IMR-90 (cell line): Measurements from ENCODE around the gene PEX7. TPM values are rescaled to one million over a fixed set of nuclear protein-coding genes. Genes with fewer than 3 reads are reported as not detected.

Source experiments
- ATAC-seq: fragments of 200-7000 bp; cut with Tn5 transposase; 2 replicates; pipeline ENCODE4 v1.9.1; 2020; ENCODE audit warnings: low read depth, mild to moderate bottlenecking, moderate library complexity
- BruUV-seq: library from RNA; stranded (reverse); fragments of 400-500 nt; replicated peaks from 2 replicates; lab custom pipeline; 2021; lab: Mats Ljungman, UMichigan
- CTCF ChIA-PET: fragments of 300-600 bp; formaldehyde crosslinking; extraction: SDS; loops from one replicate; lab custom pipeline; 2021; ENCODE audit warnings: antibody characterized with exemption; lab: Yijun Ruan, JAX
- POLR2A ChIA-PET: fragments of 300-600 bp; sonication (Branson Sonifier 250); formaldehyde crosslinking; loops from one replicate; lab custom pipeline; 2022; ENCODE audit warnings: antibody characterized with exemption; ENCODE audit not compliant: unreplicated experiment; lab: Charles Lee
- DNase-seq: peaks from one replicate; pipeline ENCODE4 v3.0.0; 2013
- H2AFZ ChIP-seq: replicated peaks from 2 replicates; pipeline ENCODE3; 2013; ENCODE audit warnings: low read length, mild to moderate bottlenecking; ENCODE audit not compliant: poor library complexity
- H2AK5ac ChIP-seq: 2 replicates; pipeline ENCODE4 v1.6.1; 2013; ENCODE audit warnings: low read depth, low read length, inconsistent platforms
- H2AK9ac ChIP-seq: replicated peaks from 2 replicates; pipeline ENCODE3; 2013; ENCODE audit warnings: mild to moderate bottlenecking, low read depth, low read length, moderate library complexity; ENCODE audit not compliant: poor library complexity
- H2BK120ac ChIP-seq: 2 replicates; pipeline ENCODE4 v1.6.1; 2013; ENCODE audit warnings: low read depth, low read length, inconsistent platforms
- H2BK15ac ChIP-seq: 3 replicates; pipeline ENCODE4 v1.6.1; 2013; ENCODE audit warnings: low read depth, low read length, inconsistent platforms
- H2BK20ac ChIP-seq: 2 replicates; pipeline ENCODE4 v1.6.1; 2013; ENCODE audit warnings: low read depth, mild to moderate bottlenecking, inconsistent platforms, low read length, moderate library complexity
- H2BK5ac ChIP-seq: 2 replicates; pipeline ENCODE4 v1.6.1; 2013; ENCODE audit warnings: mild to moderate bottlenecking, low read depth, low read length, inconsistent platforms; ENCODE audit not compliant: poor library complexity, severe bottlenecking
- H3K14ac ChIP-seq: replicated peaks from 2 replicates; pipeline ENCODE4 v1.6.1; 2013; ENCODE audit warnings: low read depth, low read length, inconsistent platforms
- H3K18ac ChIP-seq: 2 replicates; pipeline ENCODE4 v1.6.1; 2013; ENCODE audit warnings: low read depth, low read length, control low read depth
- H3K23ac ChIP-seq: 2 replicates; pipeline ENCODE4 v1.6.1; 2013; ENCODE audit warnings: low read depth, low read length, inconsistent platforms
- H3K27ac ChIP-seq: 2 replicates; pipeline ENCODE4 v1.5.1; 2013; ENCODE audit warnings: mild to moderate bottlenecking, control low read depth, low read length; ENCODE audit not compliant: insufficient read depth
- H3K27me3 ChIP-seq: 2 replicates; pipeline ENCODE4 v1.6.1; 2013; ENCODE audit warnings: low read length; ENCODE audit not compliant: control insufficient read depth, insufficient read depth
- H3K36me3 ChIP-seq: 2 replicates; pipeline ENCODE4 v1.6.1; 2013; ENCODE audit warnings: low read length, mixed read lengths; ENCODE audit not compliant: control insufficient read depth, insufficient read depth
- H3K4ac ChIP-seq: 2 replicates; pipeline ENCODE4 v1.6.1; 2013; ENCODE audit warnings: low read depth, low read length, inconsistent platforms
- H3K4me1 ChIP-seq: 2 replicates; pipeline ENCODE4 v1.6.1; 2013; ENCODE audit warnings: low read length, mixed read lengths; ENCODE audit not compliant: control insufficient read depth, insufficient read depth
- H3K4me2 ChIP-seq: 2 replicates; pipeline ENCODE4 v1.6.1; 2013; ENCODE audit warnings: low read depth, mild to moderate bottlenecking, control low read depth, low read length, moderate library complexity
- H3K4me3 ChIP-seq: 2 replicates; pipeline ENCODE4 v1.5.1; 2013; ENCODE audit warnings: low read depth, mild to moderate bottlenecking, control low read depth, low read length, moderate library complexity; ENCODE audit not compliant: insufficient read depth
- H3K56ac ChIP-seq: 2 replicates; pipeline ENCODE4 v1.6.1; 2013; ENCODE audit warnings: low read length, inconsistent platforms; ENCODE audit not compliant: insufficient read depth; ENCODE audit errors: extremely low read depth
- H3K79me1 ChIP-seq, 2 experiments: 2 replicates each; pipeline ENCODE4 v1.6.1; 2013; ENCODE audit warnings: low read length in 2 of 2, inconsistent platforms in 1 of 2, low read depth in 1 of 2
- H3K9ac ChIP-seq: 2 replicates; pipeline ENCODE4 v1.6.1; 2013; ENCODE audit warnings: low read depth, low read length, control low read depth
- H3K9me1 ChIP-seq: 2 replicates; pipeline ENCODE4 v1.6.1; 2013; ENCODE audit warnings: low read length, inconsistent platforms; ENCODE audit not compliant: insufficient read depth
- H3K9me3 ChIP-seq: 2 replicates; pipeline ENCODE4 v1.6.1; 2013; ENCODE audit warnings: low read length; ENCODE audit not compliant: control insufficient read depth, insufficient read depth
- H4K20me1 ChIP-seq: 2 replicates; pipeline ENCODE4 v1.6.1; 2013; ENCODE audit warnings: low read length, inconsistent platforms; ENCODE audit not compliant: insufficient read depth
- H4K5ac ChIP-seq: 2 replicates; pipeline ENCODE4 v1.6.1; 2013; ENCODE audit warnings: mild to moderate bottlenecking, low read depth, low read length, control low read depth
- H4K8ac ChIP-seq, 2 experiments: 2 replicates each; pipeline ENCODE4 v1.6.1; 2013; ENCODE audit warnings: low read depth in 2 of 2, low read length in 2 of 2, control low read depth in 1 of 2, inconsistent platforms in 1 of 2
- H4K91ac ChIP-seq: 2 replicates; pipeline ENCODE4 v1.6.1; 2013; ENCODE audit warnings: low read depth, low read length, inconsistent platforms; ENCODE audit not compliant: insufficient read depth
- MAZ ChIP-seq: IDR thresholded peaks from 2 replicates; pipeline ENCODE4 v1.6.1; 2012; ENCODE audit warnings: low read depth, mild to moderate bottlenecking, low read length, improper control_type of control experiment, moderate library complexity, borderline replicate concordance
- MXI1 ChIP-seq: IDR thresholded peaks from 2 replicates; pipeline ENCODE4 v1.6.1; 2012; ENCODE audit warnings: low read depth, mild to moderate bottlenecking, low read length, moderate library complexity, borderline replicate concordance
- WGBS, 2 experiments: methylation state at CpG; one replicate each; pipeline versions ENCODE4 v1.1.5 to v1.1.7; 2013; ENCODE audit warnings: missing lambda C conversion rate in 2 of 2; ENCODE audit not compliant: insufficient read length in 1 of 2; ENCODE audit errors: extremely low coverage in 2 of 2; 5-methylcytosine and 5-hydroxymethylcytosine counted together
- dilution Hi-C: fragments of 300-500 bp; cut with HindIII; formaldehyde crosslinking; loops from one replicate; pipeline ENCODE4 v1.14.3; 2018; ENCODE audit warnings: low sequenced_read_pairs; ENCODE audit not compliant: unreplicated experiment
- in situ Hi-C: fragments of 300-500 bp; cut with MboI; formaldehyde crosslinking; loops from 3 replicates; pipeline ENCODE4 v1.14.3; 2019; ENCODE audit warnings: low sequenced_read_pairs, inconsistent platforms, mixed read lengths
- intact Hi-C: fragments of 100-400 bp; cut with micrococcal nuclease; formaldehyde crosslinking; loops from 2 replicates; pipeline ENCODE4 v1.10.0; 2022
- polyA plus RNA-seq, 3 experiments: library from polyadenylated mRNA; depleted of rRNA; stranded (reverse); fragments of >200 nt; gene quantifications; 2 replicates each; pipeline ENCODE4 v1.2.3, GENCODE V29; 2012; ENCODE audit warnings: low replicate concordance in 1 of 3
- total RNA-seq: library from RNA; depleted of rRNA; stranded (reverse); fragments of >200 nt; gene quantifications from 2 replicates; pipeline ENCODE4 v1.2.3, GENCODE V29; 2012

PEX7 gene
- total and polyA plus RNA-seq, 2 of the 4 experiments (the other 2 are of a cell fraction): 5.4 to 7.0 TPM

DNA sequence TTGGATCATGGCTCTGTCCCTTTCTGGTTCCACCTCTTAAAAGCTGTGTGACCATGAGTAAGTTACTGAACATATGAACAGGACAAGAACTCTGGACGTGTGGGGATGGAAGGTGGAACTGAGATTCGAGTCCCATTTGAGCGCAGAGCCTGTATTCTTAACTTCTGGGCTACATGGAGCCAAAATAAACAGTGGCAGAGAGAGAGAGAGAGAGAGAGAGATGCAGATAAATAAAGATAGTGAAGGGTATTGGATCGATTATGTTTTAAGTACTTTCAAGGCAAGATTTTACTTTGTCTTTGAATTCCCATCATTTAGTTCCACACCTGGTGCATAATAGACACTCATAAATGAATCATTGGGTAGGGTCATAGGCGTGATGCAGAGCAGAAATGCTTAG is 139.5 kb downstream of the PEX7 start:
- Histone ChIP-seq H2AFZ (no peak overlapping the region), H3K14ac (no peak overlapping the region), H4K8ac (no peak overlapping the region), H2AK5ac (no peak overlapping the region), H3K4ac (no peak overlapping the region), H3K79me1 (no peaks in the 10 kb centered on the region), H3K36me3 (no peaks in the 10 kb centered on the region), H4K5ac (no peak overlapping the region), H3K9me1 (no peaks in the 10 kb centered on the region), H3K27me3 (peaks cover 5% of the 10 kb centered on the region), H2BK20ac (no peak overlapping the region), H3K23ac (no peak overlapping the region), H3K4me3 (no peak overlapping the region), H4K91ac (no peak overlapping the region), H3K4me1 (peaks cover 2% of the 10 kb centered on the region; the same call in 1 of the 2 replicates), H2BK15ac (no peak overlapping the region), H2BK120ac (no peak overlapping the region), H3K56ac (no peak overlapping the region), H2AK9ac (no peak overlapping the region), H3K9ac (no peak overlapping the region), H3K9me3 (no peaks in the 10 kb centered on the region), H2BK5ac (no peak overlapping the region), H3K18ac (no peak overlapping the region), H3K27ac (no peak overlapping the region), H3K4me2 (no peak overlapping the region), H4K20me1 (no peaks in the 10 kb centered on the region)
- in situ Hi-C loops (no loop called here), intact Hi-C loops (no loop called here), dilution Hi-C loops (no loop called here)
- no peak for ATAC-seq
- no TSS peak for BruUV-seq
- no peak for DNase-seq
- ChIA-PET CTCF (no interaction called here), POLR2A (no interaction called here)
- WGBS, 2 experiments: 68% methylated on average over 3 of the region's 5 CpGs; no CpG with 5 or more reads in 1 of the 2 experiments
- TF ChIP-seq MAZ: no peak
- no peak for TF ChIP-seq MXI1
